Measurements from ENCODE around the gene AHI1. TPM values are rescaled to one million over a fixed set of nuclear protein-coding genes. Genes with fewer than 3 reads are reported as not detected.

AHI1 gene
- total and polyA plus RNA-seq, 11 donors: 5.7 to 17.1 (median 10.3) TPM

GRCh38 chr6:135323979-135324378, 173.6 kb downstream of the AHI1 start:
- Histone ChIP-seq H3K4me1 (no peaks in the 10 kb centered on the region), H3K9me3 (peaks cover 0 to 2% (median 0%) of the 10 kb centered on the region in 12 donors), H3K36me3 (peaks cover 0 to 10% (median 0%) of the 10 kb centered on the region in 9 donors), H3K27me3 (no peaks in the 10 kb centered on the region), H3K27ac (no peak overlapping the region), H3K4me3 (no peak overlapping the region)
- ATAC-seq (no peak), DNase-seq (no peak)
- intact Hi-C loops (cut with DNase I): no loop called here
- TF ChIP-seq CTCF (IDR thresholded peaks at IDR 0.05) (no peak), POLR2A (IDR thresholded peaks at IDR 0.05) (no peak)
- WGBS, 4 donors: 48 to 98% (median 57%) methylated on average over 2 of the region's 2 CpGs

GRCh38 chr6:135323202-135323668, 174.3 kb downstream of the AHI1 start:
- peaks cover 0 to 12% (median 0%) of the 10 kb centered on the region in 9 donors for H3K36me3 ChIP-seq
- TF ChIP-seq POLR2A (IDR thresholded peaks at IDR 0.05) (no peak), CTCF (IDR thresholded peaks at IDR 0.05) (no peak)
- 63 to 71% (median 67%) methylated on average over 6 of the region's 6 CpGs for WGBS, 4 donors
- H3K4me1 ChIP-seq: no peaks in the 10 kb centered on the region
- DNase-seq: no peak
- no peaks in the 10 kb centered on the region for H3K9me3 ChIP-seq
- H3K4me3 ChIP-seq: no peak overlapping the region
- ATAC-seq: no peak
- no peaks in the 10 kb centered on the region for H3K27me3 ChIP-seq
- intact Hi-C loops (cut with DNase I): no loop called here
- H3K27ac ChIP-seq: no peak overlapping the region

- Histone ChIP-seq H3K36me3 (peaks cover 0 to 17% (median 0%) of the 10 kb centered on the region in 9 donors), H3K4me3 (no peak overlapping the region), H3K27ac (no peak overlapping the region), H3K9me3 (no peaks in the 10 kb centered on the region), H3K4me1 (no peaks in the 10 kb centered on the region), H3K27me3 (no peaks in the 10 kb centered on the region)
- no peak for TF ChIP-seq CTCF (IDR thresholded peaks at IDR 0.05)
- TF ChIP-seq POLR2A (IDR thresholded peaks at IDR 0.05): no peak
- WGBS, 4 donors: 74 to 82% (median 77%) methylated on average over 3 of the region's 3 CpGs
- no peak for ATAC-seq
- intact Hi-C loops (cut with DNase I): no loop called here
- DNase-seq: no peak
Observed at GRCh38 chr6:135322427-135323201, 174.9 kb downstream of the AHI1 start.

DNA sequence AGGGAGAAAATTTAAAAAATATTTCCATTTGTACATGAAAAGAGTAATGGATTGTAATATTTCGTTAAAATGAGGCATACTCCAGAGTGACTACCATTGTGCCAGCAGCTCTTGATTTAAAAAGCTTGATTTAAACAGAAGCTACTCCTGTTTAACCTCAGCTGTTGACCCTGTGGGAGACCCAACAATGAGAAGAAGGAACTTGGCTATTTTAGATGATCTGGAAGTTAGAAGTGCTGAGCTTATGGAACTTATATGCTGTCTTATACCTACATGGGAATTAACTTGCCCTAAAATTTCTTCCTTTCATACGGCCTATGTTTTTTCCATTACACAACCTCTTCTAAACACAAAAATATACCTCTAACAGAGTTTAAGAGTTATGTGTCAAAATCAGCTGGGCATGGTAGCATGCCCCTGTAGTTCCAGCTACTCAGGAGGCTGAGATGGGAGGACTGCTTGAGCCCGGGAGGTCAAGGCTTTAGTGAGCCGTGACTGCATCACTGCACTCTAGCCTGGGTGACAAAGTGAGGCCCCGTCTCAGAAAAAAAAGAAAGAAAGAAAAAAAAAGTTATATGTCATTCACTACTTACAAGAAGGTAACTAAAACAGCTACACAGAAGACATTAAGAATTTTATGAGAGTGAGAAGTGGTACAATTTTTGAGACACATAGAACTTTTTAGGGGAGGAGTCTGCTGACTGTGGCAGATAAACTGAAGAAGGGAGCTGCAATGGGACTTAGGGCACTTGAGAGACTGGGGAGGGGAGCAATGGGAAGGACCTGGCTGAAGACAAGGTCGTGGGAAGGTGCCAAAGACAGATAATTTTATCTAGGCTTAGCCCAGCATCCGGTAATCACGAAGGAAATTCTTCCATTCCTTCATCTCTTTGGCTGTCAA, 176.6 kb downstream of the AHI1 start:
- no peak overlapping the region for H3K27ac ChIP-seq
- no peaks in the 10 kb centered on the region for H3K27me3 ChIP-seq
- no peak for ATAC-seq
- no peaks in the 10 kb centered on the region for H3K4me1 ChIP-seq
- 64 to 68% (median 66%) methylated on average over 8 of the region's 8 CpGs for WGBS, 4 donors
- peaks cover 0 to 19% (median 3%) of the 10 kb centered on the region in 9 donors for H3K36me3 ChIP-seq
- no peak for DNase-seq
- no peaks in the 10 kb centered on the region for H3K9me3 ChIP-seq
- TF ChIP-seq POLR2A (IDR thresholded peaks at IDR 0.05) (no peak), CTCF (IDR thresholded peaks at IDR 0.05) (no peak)
- intact Hi-C loops (cut with DNase I): no loop called here
- no peak overlapping the region for H3K4me3 ChIP-seq

All from heart left ventricle (tissue), 16 donors.